ENCODE results near the gene SLITRK5. TPM values are rescaled to one million over a fixed set of nuclear protein-coding genes. Genes with fewer than 3 reads are reported as not detected.

The SLITRK5 gene, protein sequence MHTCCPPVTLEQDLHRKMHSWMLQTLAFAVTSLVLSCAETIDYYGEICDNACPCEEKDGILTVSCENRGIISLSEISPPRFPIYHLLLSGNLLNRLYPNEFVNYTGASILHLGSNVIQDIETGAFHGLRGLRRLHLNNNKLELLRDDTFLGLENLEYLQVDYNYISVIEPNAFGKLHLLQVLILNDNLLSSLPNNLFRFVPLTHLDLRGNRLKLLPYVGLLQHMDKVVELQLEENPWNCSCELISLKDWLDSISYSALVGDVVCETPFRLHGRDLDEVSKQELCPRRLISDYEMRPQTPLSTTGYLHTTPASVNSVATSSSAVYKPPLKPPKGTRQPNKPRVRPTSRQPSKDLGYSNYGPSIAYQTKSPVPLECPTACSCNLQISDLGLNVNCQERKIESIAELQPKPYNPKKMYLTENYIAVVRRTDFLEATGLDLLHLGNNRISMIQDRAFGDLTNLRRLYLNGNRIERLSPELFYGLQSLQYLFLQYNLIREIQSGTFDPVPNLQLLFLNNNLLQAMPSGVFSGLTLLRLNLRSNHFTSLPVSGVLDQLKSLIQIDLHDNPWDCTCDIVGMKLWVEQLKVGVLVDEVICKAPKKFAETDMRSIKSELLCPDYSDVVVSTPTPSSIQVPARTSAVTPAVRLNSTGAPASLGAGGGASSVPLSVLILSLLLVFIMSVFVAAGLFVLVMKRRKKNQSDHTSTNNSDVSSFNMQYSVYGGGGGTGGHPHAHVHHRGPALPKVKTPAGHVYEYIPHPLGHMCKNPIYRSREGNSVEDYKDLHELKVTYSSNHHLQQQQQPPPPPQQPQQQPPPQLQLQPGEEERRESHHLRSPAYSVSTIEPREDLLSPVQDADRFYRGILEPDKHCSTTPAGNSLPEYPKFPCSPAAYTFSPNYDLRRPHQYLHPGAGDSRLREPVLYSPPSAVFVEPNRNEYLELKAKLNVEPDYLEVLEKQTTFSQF
- 1 to 10 TPM in 1 of 7 donors, under 1 TPM in 6; 0.15 to 1.8 (median 0.48) TPM for total RNA-seq
- polyA plus RNA-seq: under 1 TPM; 0.10 to 0.22 TPM
- long read RNA-seq, donor 1: 0 reads
- long read RNA-seq, donor 2: 0 reads
- long read RNA-seq, donor 3, partial matches to known transcripts: 0 of 1 reads
- long read RNA-seq, donor 3, other reads (novel, unspliced or antisense): 1 of 1 reads

DNA sequence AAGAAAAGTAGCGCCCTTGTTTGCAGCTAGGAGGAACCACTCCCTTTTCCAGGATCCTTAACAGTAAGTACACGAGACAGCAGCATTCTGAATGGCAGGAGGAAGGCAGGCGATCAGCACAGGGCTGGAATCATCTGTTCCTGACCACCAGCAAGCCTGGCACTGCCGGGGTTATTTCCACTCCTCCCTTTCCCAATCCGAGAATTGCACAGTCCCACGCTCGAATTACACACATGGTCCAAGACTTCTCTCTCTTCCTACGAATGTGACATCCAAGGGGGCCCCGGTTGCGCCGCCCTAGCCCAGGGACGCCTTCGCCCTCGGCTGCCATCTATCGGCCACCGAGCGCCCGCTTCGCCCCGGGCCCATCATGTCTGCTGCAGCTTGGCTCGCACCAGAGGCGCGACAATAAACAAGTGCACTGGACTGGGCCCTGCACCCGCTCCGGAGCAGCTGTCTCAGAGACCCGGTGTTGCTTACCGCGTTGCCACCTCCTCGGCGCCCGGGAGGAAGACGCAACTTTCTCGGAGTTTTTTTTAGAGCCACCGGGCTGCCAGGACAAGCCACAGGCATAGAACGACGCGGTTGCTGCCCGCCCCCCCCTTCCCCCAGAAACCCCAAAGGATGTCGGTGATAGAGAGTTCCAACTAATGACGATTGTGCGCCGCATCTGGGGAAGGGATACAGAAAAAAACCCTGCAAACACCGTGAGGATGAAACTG, at the start of gene SLITRK5:
TSS of gene SLITRK5 (plus strand) at position 341 of the 722 bp plus-strand sequence. CDS start 4,018 bp downstream, outside the sequence.
- no peaks in the 10 kb centered on the region for H3K36me3 ChIP-seq
- H3K9me3 ChIP-seq: no peaks in the 10 kb centered on the region
- 0 to 1% (median 0%) methylated on average over 40 to 43 of the region's 43 CpGs for whole genome bisulfite sequencing, 3 donors
- peaks cover 6% of the 10 kb centered on the region for H3K27me3 ChIP-seq
- H3K4me3 ChIP-seq: peak within 1 kb of the TSS; percentile 32
- peak in 4 of 5 donors; percentile 26 to 61 (median 42) for DNase-seq
- no peak for TF ChIP-seq EP300 (IDR thresholded peaks at IDR 0.05)
- TF ChIP-seq, protein P1, sequence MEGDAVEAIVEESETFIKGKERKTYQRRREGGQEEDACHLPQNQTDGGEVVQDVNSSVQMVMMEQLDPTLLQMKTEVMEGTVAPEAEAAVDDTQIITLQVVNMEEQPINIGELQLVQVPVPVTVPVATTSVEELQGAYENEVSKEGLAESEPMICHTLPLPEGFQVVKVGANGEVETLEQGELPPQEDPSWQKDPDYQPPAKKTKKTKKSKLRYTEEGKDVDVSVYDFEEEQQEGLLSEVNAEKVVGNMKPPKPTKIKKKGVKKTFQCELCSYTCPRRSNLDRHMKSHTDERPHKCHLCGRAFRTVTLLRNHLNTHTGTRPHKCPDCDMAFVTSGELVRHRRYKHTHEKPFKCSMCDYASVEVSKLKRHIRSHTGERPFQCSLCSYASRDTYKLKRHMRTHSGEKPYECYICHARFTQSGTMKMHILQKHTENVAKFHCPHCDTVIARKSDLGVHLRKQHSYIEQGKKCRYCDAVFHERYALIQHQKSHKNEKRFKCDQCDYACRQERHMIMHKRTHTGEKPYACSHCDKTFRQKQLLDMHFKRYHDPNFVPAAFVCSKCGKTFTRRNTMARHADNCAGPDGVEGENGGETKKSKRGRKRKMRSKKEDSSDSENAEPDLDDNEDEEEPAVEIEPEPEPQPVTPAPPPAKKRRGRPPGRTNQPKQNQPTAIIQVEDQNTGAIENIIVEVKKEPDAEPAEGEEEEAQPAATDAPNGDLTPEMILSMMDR (IDR thresholded peaks at IDR 0.05): no peak
- no peak for TF ChIP-seq POLR2A (IDR thresholded peaks at IDR 0.05)
- intact Hi-C loops (cut with DNase I): no loop called here
- peaks cover 10% of the 10 kb centered on the region for H3K4me1 ChIP-seq (ENCODE audit: insufficient read depth)
- H3K27ac ChIP-seq: no peak within 1 kb of the TSS

DNA sequence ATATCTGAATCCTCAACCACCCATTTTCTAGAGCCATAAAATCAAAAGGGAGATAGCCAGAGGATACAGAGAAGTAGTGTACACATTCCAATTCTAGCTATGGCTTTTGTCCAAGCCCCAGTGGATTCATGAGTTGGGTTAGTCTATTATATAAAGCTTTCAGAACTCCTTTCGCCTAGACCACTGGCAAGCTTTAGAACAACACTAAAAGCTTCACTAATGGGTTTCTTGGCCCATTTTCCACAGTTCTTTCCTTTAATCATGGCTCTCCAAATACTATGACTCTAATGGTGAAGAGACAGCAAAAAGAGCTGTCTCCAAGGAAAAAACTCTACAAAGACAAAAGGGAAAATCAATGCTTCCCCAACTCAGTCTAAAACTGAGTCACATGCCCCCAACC, 48.2 kb upstream of the SLITRK5 start:
- WGBS, 3 donors: 61 to 85% (median 67%) methylated on average over 1 of the region's 1 CpG
- no peaks in the 10 kb centered on the region for H3K36me3 ChIP-seq
- no peak for DNase-seq
- no peak overlapping the region for H3K27ac ChIP-seq
- H3K4me3 ChIP-seq: no peak overlapping the region
- TF ChIP-seq EP300 (IDR thresholded peaks at IDR 0.05) (no peak), POLR2A (IDR thresholded peaks at IDR 0.05) (no peak)
- TF ChIP-seq, protein P1 (IDR thresholded peaks at IDR 0.05): no peak
- no peaks in the 10 kb centered on the region for H3K9me3 ChIP-seq
- H3K27me3 ChIP-seq: no peaks in the 10 kb centered on the region
- no peaks in the 10 kb centered on the region for H3K4me1 ChIP-seq (ENCODE audit: insufficient read depth)
- intact Hi-C loops (cut with DNase I): no loop called here

DNA sequence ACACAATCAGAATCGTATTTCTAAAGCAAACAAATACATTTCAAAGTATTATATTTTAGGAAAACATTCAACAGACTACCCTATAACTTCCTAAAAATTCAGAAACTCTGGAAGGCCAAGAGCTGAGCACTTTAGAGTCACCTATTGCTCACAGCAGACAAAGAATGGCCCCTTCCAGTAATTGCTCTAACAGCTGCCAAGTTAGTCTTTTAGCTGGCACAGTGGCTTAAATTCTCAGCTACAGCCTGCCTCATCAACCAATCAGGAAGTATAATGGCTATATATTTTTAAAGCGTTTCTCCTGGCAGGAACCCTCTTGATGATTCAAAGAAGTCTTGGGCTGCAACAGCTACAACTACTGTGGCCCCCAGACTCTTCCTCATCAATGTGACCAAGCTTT, 14.9 kb upstream of the SLITRK5 start:
- Histone ChIP-seq H3K4me1 (ENCODE audit: insufficient read depth) (no peaks in the 10 kb centered on the region), H3K27ac (no peak overlapping the region), H3K36me3 (no peaks in the 10 kb centered on the region), H3K27me3 (no peaks in the 10 kb centered on the region), H3K9me3 (no peaks in the 10 kb centered on the region), H3K4me3 (no peak overlapping the region)
- intact Hi-C loops (cut with DNase I): no loop called here
- TF ChIP-seq, protein P1 (IDR thresholded peaks at IDR 0.05): no peak
- TF ChIP-seq EP300 (IDR thresholded peaks at IDR 0.05): no peak
- no peak for TF ChIP-seq POLR2A (IDR thresholded peaks at IDR 0.05)
- DNase-seq: no peak
- WGBS, 3 donors: 8 to 25% (median 16%) methylated on average over 2 of the region's 2 CpGs

DNA sequence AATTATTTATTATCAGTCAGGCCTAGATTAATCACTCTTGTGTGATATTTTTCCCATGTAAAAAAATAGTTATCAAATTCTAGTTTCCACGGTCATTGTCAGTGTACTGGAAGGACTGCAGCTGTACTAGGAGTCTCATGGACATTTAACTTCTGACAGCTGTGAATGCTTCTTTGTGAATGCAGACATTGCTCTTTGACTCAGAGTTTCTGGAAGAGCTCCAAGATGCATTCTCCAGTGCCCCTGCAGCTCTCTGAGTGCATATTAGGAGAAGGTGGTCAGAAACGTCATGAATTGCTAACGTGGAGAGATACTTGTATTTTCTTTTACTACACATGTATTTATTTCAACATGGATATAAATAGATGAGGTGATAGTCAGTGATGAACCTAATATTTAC, 9.7 kb upstream of the SLITRK5 start:
- no peaks in the 10 kb centered on the region for H3K27me3 ChIP-seq
- no peaks in the 10 kb centered on the region for H3K36me3 ChIP-seq
- intact Hi-C loops (cut with DNase I): no loop called here
- no peaks in the 10 kb centered on the region for H3K9me3 ChIP-seq
- WGBS, 3 donors: 15 to 36% (median 16%) methylated on average over 3 of the region's 3 CpGs
- no peak for DNase-seq
- TF ChIP-seq POLR2A (IDR thresholded peaks at IDR 0.05) (no peak), EP300 (IDR thresholded peaks at IDR 0.05) (no peak)
- TF ChIP-seq, protein P1 (IDR thresholded peaks at IDR 0.05): no peak
- no peak overlapping the region for H3K4me3 ChIP-seq
- no peak overlapping the region for H3K27ac ChIP-seq
- H3K4me1 ChIP-seq (ENCODE audit: insufficient read depth): no peaks in the 10 kb centered on the region

All from ovary (tissue), 10 donors.